Measurements from ENCODE around the gene CCR2.

Gene CCR2

DNA sequence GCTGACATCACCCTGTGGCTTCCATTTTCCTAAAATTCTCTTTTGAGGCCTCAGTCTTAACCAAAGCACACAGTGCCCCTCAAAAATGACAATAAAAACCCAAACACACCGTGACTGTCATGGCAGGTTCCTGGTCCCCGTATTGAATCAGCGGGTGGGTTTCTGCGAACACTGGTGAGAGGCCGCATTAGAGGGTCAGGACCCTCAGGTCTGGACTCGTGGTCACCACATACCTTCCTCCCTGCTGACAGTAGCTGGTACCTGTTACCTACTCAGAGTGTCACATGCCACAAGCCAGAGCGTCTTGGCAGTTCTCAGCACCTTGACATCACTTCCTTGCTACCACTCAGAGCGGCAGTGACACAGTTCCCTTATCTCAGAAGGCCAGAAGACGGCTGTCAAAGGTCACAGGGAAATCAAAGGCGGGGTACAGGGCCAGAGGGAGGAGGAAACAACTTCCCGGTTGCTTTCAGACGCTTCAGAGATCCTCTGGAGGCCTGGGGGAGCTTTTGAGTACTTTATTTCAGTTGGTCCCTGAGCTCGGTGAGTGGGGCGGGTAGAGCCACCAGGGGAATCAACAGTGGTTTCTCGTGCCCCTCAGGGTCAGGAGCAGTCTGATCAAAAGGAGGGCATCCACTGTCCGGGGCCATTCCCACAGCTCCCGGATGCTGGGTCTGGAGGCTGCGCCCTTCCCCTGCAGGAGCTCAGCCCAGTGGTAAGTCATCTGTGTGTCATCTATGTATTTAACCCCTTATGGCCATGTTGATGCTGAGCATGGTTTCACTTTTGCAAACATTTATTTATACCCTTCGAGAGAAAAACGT, 53.1 kb downstream of the CCR2 start, which contains the start of the genes CCR5AS and CCRL2:
TSS of gene CCR5AS (minus strand) at position 279 of the 824 bp plus-strand sequence.
TSS of gene CCRL2 (plus strand) at position 472 of the 824 bp plus-strand sequence. CDS start 821 bp downstream, outside the sequence.
- peak; percentile 96 for DNase-seq

DNA sequence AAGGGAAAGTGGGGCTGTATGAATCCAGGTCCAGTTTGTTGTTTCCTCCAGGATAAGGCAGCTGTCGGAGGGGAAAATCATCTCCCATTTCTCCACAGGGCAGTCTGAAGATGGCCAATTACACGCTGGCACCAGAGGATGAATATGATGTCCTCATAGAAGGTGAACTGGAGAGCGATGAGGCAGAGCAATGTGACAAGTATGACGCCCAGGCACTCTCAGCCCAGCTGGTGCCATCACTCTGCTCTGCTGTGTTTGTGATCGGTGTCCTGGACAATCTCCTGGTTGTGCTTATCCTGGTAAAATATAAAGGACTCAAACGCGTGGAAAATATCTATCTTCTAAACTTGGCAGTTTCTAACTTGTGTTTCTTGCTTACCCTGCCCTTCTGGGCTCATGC, 54.1 kb downstream of the CCR2 start:
- DNase-seq, result no peak

DNA sequence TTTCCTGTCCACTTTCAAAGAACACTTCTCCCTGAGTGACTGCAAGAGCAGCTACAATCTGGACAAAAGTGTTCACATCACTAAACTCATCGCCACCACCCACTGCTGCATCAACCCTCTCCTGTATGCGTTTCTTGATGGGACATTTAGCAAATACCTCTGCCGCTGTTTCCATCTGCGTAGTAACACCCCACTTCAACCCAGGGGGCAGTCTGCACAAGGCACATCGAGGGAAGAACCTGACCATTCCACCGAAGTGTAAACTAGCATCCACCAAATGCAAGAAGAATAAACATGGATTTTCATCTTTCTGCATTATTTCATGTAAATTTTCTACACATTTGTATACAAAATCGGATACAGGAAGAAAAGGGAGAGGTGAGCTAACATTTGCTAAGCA, 54.9 kb downstream of the CCR2 start:
- DNase-seq, result no peak

DNA sequence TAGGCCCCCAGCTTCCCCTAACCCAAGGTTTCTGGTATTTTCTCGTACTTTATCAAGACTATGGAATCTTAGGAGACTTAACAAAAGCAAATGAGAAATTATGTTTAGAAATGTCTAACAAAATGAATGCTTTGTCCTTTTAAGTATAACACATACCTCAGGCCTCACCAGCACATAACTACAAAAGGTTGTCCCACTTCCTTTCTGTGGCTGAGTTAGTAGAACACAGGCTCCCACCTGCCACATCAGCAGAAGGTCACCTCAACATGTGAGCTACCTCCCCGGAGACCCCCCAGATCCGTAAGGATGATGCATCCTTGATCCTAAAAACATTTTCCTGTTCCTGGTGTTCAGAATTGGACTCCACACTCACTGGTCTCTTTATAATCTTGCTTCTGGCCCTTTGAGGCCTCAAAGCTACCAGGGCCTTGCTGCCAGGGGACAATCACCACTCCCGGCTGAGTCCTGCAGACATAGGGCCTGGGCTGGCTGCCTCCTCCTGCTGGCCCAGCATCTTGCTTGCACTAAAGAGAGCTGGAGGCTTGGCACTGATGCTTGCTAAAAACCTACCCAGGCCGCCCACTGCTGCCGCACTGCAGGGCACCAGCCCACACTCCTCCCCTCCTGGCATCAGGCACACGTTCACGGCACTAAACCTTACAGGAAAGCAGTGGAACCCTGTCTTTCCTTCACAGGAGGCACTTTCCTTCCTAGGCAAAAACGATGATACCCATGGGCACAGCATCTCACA, 56.0 kb downstream of the CCR2 start:
- DNase-seq, result no peak
